IMR-90 (cell line): ENCODE data around the gene ZCCHC12. TPM values are rescaled to one million over a fixed set of nuclear protein-coding genes. Genes with fewer than 3 reads are reported as not detected.

ENCODE experiments used
- ATAC-seq: fragments of 200-7000 bp; cut with Tn5 transposase; 2 replicates; pipeline ENCODE4 v1.9.1; 2020; ENCODE audit warnings: low read depth, mild to moderate bottlenecking, moderate library complexity
- Bru-seq: library from RNA; stranded (reverse); fragments of 400-500 nt; gene quantifications from one replicate; lab custom pipeline; 2021; lab: Mats Ljungman, UMichigan
- BruChase-seq, 2 experiments: library from RNA; stranded (reverse); fragments of 400-500 nt; gene quantifications; one replicate each; lab custom pipeline; 2021; lab: Mats Ljungman, UMichigan
- BruUV-seq: library from RNA; stranded (reverse); fragments of 400-500 nt; replicated peaks from 2 replicates; lab custom pipeline; 2021; lab: Mats Ljungman, UMichigan
- CTCF ChIA-PET: fragments of 300-600 bp; formaldehyde crosslinking; extraction: SDS; loops from one replicate; lab custom pipeline; 2021; ENCODE audit warnings: antibody characterized with exemption; lab: Yijun Ruan, JAX
- POLR2A ChIA-PET: fragments of 300-600 bp; sonication (Branson Sonifier 250); formaldehyde crosslinking; loops from one replicate; lab custom pipeline; 2022; ENCODE audit warnings: antibody characterized with exemption; ENCODE audit not compliant: unreplicated experiment; lab: Charles Lee
- DNase-seq: peaks from one replicate; pipeline ENCODE4 v3.0.0; 2013
- H2AFZ ChIP-seq: replicated peaks from 2 replicates; pipeline ENCODE3; 2013; ENCODE audit warnings: low read length, mild to moderate bottlenecking; ENCODE audit not compliant: poor library complexity
- H2AK5ac ChIP-seq: 2 replicates; pipeline ENCODE4 v1.6.1; 2013; ENCODE audit warnings: low read depth, low read length, inconsistent platforms
- H2AK9ac ChIP-seq: replicated peaks from 2 replicates; pipeline ENCODE3; 2013; ENCODE audit warnings: mild to moderate bottlenecking, low read depth, low read length, moderate library complexity; ENCODE audit not compliant: poor library complexity
- H2BK120ac ChIP-seq: 2 replicates; pipeline ENCODE4 v1.6.1; 2013; ENCODE audit warnings: low read depth, low read length, inconsistent platforms
- H2BK15ac ChIP-seq: 3 replicates; pipeline ENCODE4 v1.6.1; 2013; ENCODE audit warnings: low read depth, low read length, inconsistent platforms
- H2BK20ac ChIP-seq: 2 replicates; pipeline ENCODE4 v1.6.1; 2013; ENCODE audit warnings: low read depth, mild to moderate bottlenecking, inconsistent platforms, low read length, moderate library complexity
- H2BK5ac ChIP-seq: 2 replicates; pipeline ENCODE4 v1.6.1; 2013; ENCODE audit warnings: mild to moderate bottlenecking, low read depth, low read length, inconsistent platforms; ENCODE audit not compliant: poor library complexity, severe bottlenecking
- H3K14ac ChIP-seq: replicated peaks from 2 replicates; pipeline ENCODE4 v1.6.1; 2013; ENCODE audit warnings: low read depth, low read length, inconsistent platforms
- H3K18ac ChIP-seq: 2 replicates; pipeline ENCODE4 v1.6.1; 2013; ENCODE audit warnings: low read depth, low read length, control low read depth
- H3K23ac ChIP-seq: 2 replicates; pipeline ENCODE4 v1.6.1; 2013; ENCODE audit warnings: low read depth, low read length, inconsistent platforms
- H3K27ac ChIP-seq: 2 replicates; pipeline ENCODE4 v1.5.1; 2013; ENCODE audit warnings: mild to moderate bottlenecking, control low read depth, low read length; ENCODE audit not compliant: insufficient read depth
- H3K27me3 ChIP-seq: 2 replicates; pipeline ENCODE4 v1.6.1; 2013; ENCODE audit warnings: low read length; ENCODE audit not compliant: control insufficient read depth, insufficient read depth
- H3K36me3 ChIP-seq: 2 replicates; pipeline ENCODE4 v1.6.1; 2013; ENCODE audit warnings: low read length, mixed read lengths; ENCODE audit not compliant: control insufficient read depth, insufficient read depth
- H3K4ac ChIP-seq: 2 replicates; pipeline ENCODE4 v1.6.1; 2013; ENCODE audit warnings: low read depth, low read length, inconsistent platforms
- H3K4me1 ChIP-seq: 2 replicates; pipeline ENCODE4 v1.6.1; 2013; ENCODE audit warnings: low read length, mixed read lengths; ENCODE audit not compliant: control insufficient read depth, insufficient read depth
- H3K4me2 ChIP-seq: 2 replicates; pipeline ENCODE4 v1.6.1; 2013; ENCODE audit warnings: low read depth, mild to moderate bottlenecking, control low read depth, low read length, moderate library complexity
- H3K4me3 ChIP-seq: 2 replicates; pipeline ENCODE4 v1.5.1; 2013; ENCODE audit warnings: low read depth, mild to moderate bottlenecking, control low read depth, low read length, moderate library complexity; ENCODE audit not compliant: insufficient read depth
- H3K56ac ChIP-seq: 2 replicates; pipeline ENCODE4 v1.6.1; 2013; ENCODE audit warnings: low read length, inconsistent platforms; ENCODE audit not compliant: insufficient read depth; ENCODE audit errors: extremely low read depth
- H3K79me1 ChIP-seq, 2 experiments: 2 replicates each; pipeline ENCODE4 v1.6.1; 2013; ENCODE audit warnings: low read length in 2 of 2, inconsistent platforms in 1 of 2, low read depth in 1 of 2
- H3K9ac ChIP-seq: 2 replicates; pipeline ENCODE4 v1.6.1; 2013; ENCODE audit warnings: low read depth, low read length, control low read depth
- H3K9me1 ChIP-seq: 2 replicates; pipeline ENCODE4 v1.6.1; 2013; ENCODE audit warnings: low read length, inconsistent platforms; ENCODE audit not compliant: insufficient read depth
- H3K9me3 ChIP-seq: 2 replicates; pipeline ENCODE4 v1.6.1; 2013; ENCODE audit warnings: low read length; ENCODE audit not compliant: control insufficient read depth, insufficient read depth
- H4K20me1 ChIP-seq: 2 replicates; pipeline ENCODE4 v1.6.1; 2013; ENCODE audit warnings: low read length, inconsistent platforms; ENCODE audit not compliant: insufficient read depth
- H4K5ac ChIP-seq: 2 replicates; pipeline ENCODE4 v1.6.1; 2013; ENCODE audit warnings: mild to moderate bottlenecking, low read depth, low read length, control low read depth
- H4K8ac ChIP-seq, 2 experiments: 2 replicates each; pipeline ENCODE4 v1.6.1; 2013; ENCODE audit warnings: low read depth in 2 of 2, low read length in 2 of 2, control low read depth in 1 of 2, inconsistent platforms in 1 of 2
- H4K91ac ChIP-seq: 2 replicates; pipeline ENCODE4 v1.6.1; 2013; ENCODE audit warnings: low read depth, low read length, inconsistent platforms; ENCODE audit not compliant: insufficient read depth
- FOS ChIP-seq: fragments of 150-350 bp; IDR thresholded peaks from 2 replicates; pipeline ENCODE4 v1.6.1; 2016; ENCODE audit warnings: low read depth, low read length
- MAFK ChIP-seq: IDR thresholded peaks from 2 replicates; pipeline ENCODE4 v1.6.1; 2012; ENCODE audit warnings: low read depth, low read length, improper control_type of control experiment
- NFE2L2 ChIP-seq: fragments of 150-350 bp; IDR thresholded peaks from 2 replicates; pipeline ENCODE4 v1.6.1; 2016; ENCODE audit warnings: low read depth, mild to moderate bottlenecking, low read length
- RAD21 ChIP-seq: IDR thresholded peaks from 2 replicates; pipeline ENCODE4 v1.6.1; 2012; ENCODE audit warnings: low read length, improper control_type of control experiment
- RCOR1 ChIP-seq: IDR thresholded peaks from 2 replicates; pipeline ENCODE4 v1.6.1; 2012; ENCODE audit warnings: mild to moderate bottlenecking, low read length, improper control_type of control experiment; ENCODE audit not compliant: insufficient replicate concordance
- RFX5 ChIP-seq: IDR thresholded peaks from 2 replicates; pipeline ENCODE4 v1.8.0; 2012; ENCODE audit warnings: low read depth, mild to moderate bottlenecking, low read length, moderate library complexity
- whole genome bisulfite sequencing, 2 experiments: methylation state at CpG; one replicate each; pipeline versions ENCODE4 v1.1.5 to v1.1.7; 2013; ENCODE audit warnings: missing lambda C conversion rate in 2 of 2; ENCODE audit not compliant: insufficient read length in 1 of 2; ENCODE audit errors: extremely low coverage in 2 of 2; 5-methylcytosine and 5-hydroxymethylcytosine counted together
- dilution Hi-C: fragments of 300-500 bp; cut with HindIII; formaldehyde crosslinking; loops from one replicate; pipeline ENCODE4 v1.14.3; 2018; ENCODE audit warnings: low sequenced_read_pairs; ENCODE audit not compliant: unreplicated experiment
- in situ Hi-C: fragments of 300-500 bp; cut with MboI; formaldehyde crosslinking; loops from 3 replicates; pipeline ENCODE4 v1.14.3; 2019; ENCODE audit warnings: low sequenced_read_pairs, inconsistent platforms, mixed read lengths
- intact Hi-C: fragments of 100-400 bp; cut with micrococcal nuclease; formaldehyde crosslinking; loops from 2 replicates; pipeline ENCODE4 v1.10.0; 2022
- long read RNA-seq: library from polyadenylated mRNA; unstranded; transcript quantifications from one replicate; pipeline ENCODE4 v2.0.0, GENCODE V29; 2021; ENCODE audit not compliant: unreplicated experiment
- polyA plus RNA-seq, 3 experiments: library from polyadenylated mRNA; depleted of rRNA; stranded (reverse); fragments of >200 nt; gene quantifications; 2 replicates each; pipeline ENCODE4 v1.2.3, GENCODE V29; 2012; ENCODE audit warnings: low replicate concordance in 1 of 3
- total RNA-seq: library from RNA; depleted of rRNA; stranded (reverse); fragments of >200 nt; gene quantifications from 2 replicates; pipeline ENCODE4 v1.2.3, GENCODE V29; 2012; rRNA removed
- TF ChIP-seq, protein P1 (sequence below): conservative IDR thresholded peaks from 2 replicates; pipeline ENCODE4 v1.5.1; 2012; ENCODE audit warnings: mild to moderate bottlenecking, low read depth, low read length, improper control_type of control experiment

The ZCCHC12 gene
- under 0.01 TPM in 1 of 2 replicates, not detected in the other for total RNA-seq
- 0.06 and 0.07 TPM in 2 replicates for polyA plus RNA-seq (2012; rRNA removed)
- 0.04 TPM in 1 of 2 replicates, not detected in the other for polyA plus RNA-seq (2012; cell fraction: cytosol; rRNA removed)
- polyA plus RNA-seq (2012; cell fraction: nucleus; rRNA removed; ENCODE audit: low replicate concordance) = 0.07 TPM in 1 of 2 replicates, not detected in the other
- not detected for Bru-seq, nascent RNA
- BruChase-seq, experiment 1, labeled RNA remaining after a 6-hour chase = not detected
- percentile 23 among the genes with signal in this experiment for BruChase-seq, experiment 2, labeled RNA remaining after a 2-hour chase
- long read RNA-seq = 0 reads

DNA sequence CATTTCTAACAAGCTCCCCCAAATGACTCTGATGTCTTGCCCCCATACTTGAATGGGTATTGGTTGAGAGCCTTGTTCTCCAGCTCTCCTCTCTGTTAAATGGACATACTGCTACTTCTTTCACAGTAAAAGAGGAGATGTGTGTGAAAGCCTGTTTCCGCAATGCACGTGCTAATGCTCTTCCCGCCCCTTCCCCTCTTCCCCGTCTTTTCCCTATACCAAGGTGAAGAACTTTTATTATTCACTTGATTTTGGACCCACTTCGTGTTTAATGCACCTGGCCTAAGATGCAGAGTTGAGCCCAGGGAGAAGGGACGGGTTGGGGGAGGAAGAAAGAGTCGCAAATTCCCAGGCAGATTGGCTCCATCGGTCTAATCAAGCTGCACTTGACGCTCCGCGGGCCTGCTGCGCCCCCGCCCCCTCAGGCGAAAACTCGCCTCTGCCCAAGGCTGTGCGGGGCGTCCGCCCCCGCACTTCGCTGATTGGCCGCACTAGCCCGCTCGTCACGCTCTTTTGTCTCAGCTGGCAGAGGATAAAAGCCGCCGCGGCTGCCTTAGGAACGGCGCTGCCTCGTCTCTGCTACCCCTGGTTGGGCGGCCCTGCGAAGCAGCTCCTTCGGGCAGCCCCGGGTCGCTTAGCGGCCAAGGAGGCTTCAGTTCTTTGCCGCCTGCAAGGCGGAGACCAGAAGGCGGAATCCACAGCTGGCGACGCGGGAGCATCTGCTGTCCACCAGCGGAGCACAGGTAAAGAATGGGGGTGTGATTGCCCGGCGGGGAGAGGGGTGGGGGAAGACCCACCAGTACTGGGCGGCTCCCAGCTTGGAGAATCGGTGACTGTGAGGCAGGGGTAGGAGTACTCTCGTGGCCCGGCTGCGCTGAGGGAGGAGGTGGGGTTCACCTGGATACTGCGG is at the start of gene ZCCHC12:
TSS of gene ZCCHC12 (plus strand) at position 562 of the 910 bp plus-strand sequence. CDS start 1,421 bp downstream, outside the sequence.
- Histone ChIP-seq H3K27me3 (peaks cover 44% of the 10 kb centered on the region), H4K8ac (no peak within 1 kb of the TSS), H3K4ac (no peak within 1 kb of the TSS), H3K23ac (no peak within 1 kb of the TSS), H2BK120ac (no peak within 1 kb of the TSS), H3K56ac (no peak within 1 kb of the TSS), H3K9me1 (no peaks in the 10 kb centered on the region), H2AK9ac (no peak within 1 kb of the TSS), H4K91ac (no peak within 1 kb of the TSS), H3K27ac (no peak within 1 kb of the TSS), H3K9me3 (peaks cover 3% of the 10 kb centered on the region; the same call in 1 of the 2 replicates), H3K9ac (no peak within 1 kb of the TSS), H3K14ac (no peak within 1 kb of the TSS), H3K4me2 (peak within 1 kb of the TSS; percentile 77), H2BK5ac (no peak within 1 kb of the TSS), H3K18ac (no peak within 1 kb of the TSS), H3K4me1 (no peaks in the 10 kb centered on the region), H2BK20ac (no peak within 1 kb of the TSS), H2AFZ (peak within 1 kb of the TSS; percentile 60), H2BK15ac (no peak within 1 kb of the TSS), H4K20me1 (no peaks in the 10 kb centered on the region), H3K4me3 (no peak within 1 kb of the TSS), H3K79me1 (no peaks in the 10 kb centered on the region), H3K36me3 (no peaks in the 10 kb centered on the region), H4K5ac (no peak within 1 kb of the TSS), H2AK5ac (no peak within 1 kb of the TSS)
- WGBS, 2 experiments = 37% methylated on average over 13 of the region's 51 CpGs; no CpG with 5 or more reads in 1 of the 2 experiments
- ATAC-seq (peak; percentile 88), DNase-seq (peak; percentile 37)
- intact Hi-C loops (no loop called here), dilution Hi-C loops (no loop called here), in situ Hi-C loops (loop anchor here (25.0 kb wide), 1 partner anchor 361 kb away; no protein-coding TSS in a partner anchor)
- no peak for TF ChIP-seq FOS
- no peak for TF ChIP-seq RFX5
- TF ChIP-seq RCOR1 = no peak
- no peak for TF ChIP-seq NFE2L2
- TF ChIP-seq, protein P1, sequence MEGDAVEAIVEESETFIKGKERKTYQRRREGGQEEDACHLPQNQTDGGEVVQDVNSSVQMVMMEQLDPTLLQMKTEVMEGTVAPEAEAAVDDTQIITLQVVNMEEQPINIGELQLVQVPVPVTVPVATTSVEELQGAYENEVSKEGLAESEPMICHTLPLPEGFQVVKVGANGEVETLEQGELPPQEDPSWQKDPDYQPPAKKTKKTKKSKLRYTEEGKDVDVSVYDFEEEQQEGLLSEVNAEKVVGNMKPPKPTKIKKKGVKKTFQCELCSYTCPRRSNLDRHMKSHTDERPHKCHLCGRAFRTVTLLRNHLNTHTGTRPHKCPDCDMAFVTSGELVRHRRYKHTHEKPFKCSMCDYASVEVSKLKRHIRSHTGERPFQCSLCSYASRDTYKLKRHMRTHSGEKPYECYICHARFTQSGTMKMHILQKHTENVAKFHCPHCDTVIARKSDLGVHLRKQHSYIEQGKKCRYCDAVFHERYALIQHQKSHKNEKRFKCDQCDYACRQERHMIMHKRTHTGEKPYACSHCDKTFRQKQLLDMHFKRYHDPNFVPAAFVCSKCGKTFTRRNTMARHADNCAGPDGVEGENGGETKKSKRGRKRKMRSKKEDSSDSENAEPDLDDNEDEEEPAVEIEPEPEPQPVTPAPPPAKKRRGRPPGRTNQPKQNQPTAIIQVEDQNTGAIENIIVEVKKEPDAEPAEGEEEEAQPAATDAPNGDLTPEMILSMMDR = no peak
- no peak for TF ChIP-seq RAD21
- no peak for TF ChIP-seq MAFK
- POLR2A ChIA-PET = no interaction called here
- BruUV-seq = no TSS peak
- CTCF ChIA-PET = no interaction called here
